ENCODE results near the gene PKP3.
"Not testable (repeated sequence)": the region's sequence is repeated elsewhere in the genome, so short reads cannot be mapped to it uniquely, and the experiment has no call there.

The PKP3 gene

GRCh38 chr11:379205-380094 is 14.6 kb upstream of the PKP3 start:
- no peak for DNase-seq

GRCh38 chr11:380095-380480 is 13.9 kb upstream of the PKP3 start:
- no peak for DNase-seq

GRCh38 chr11:380491-380890 is 13.5 kb upstream of the PKP3 start:
- DNase-seq: no peak

DNA sequence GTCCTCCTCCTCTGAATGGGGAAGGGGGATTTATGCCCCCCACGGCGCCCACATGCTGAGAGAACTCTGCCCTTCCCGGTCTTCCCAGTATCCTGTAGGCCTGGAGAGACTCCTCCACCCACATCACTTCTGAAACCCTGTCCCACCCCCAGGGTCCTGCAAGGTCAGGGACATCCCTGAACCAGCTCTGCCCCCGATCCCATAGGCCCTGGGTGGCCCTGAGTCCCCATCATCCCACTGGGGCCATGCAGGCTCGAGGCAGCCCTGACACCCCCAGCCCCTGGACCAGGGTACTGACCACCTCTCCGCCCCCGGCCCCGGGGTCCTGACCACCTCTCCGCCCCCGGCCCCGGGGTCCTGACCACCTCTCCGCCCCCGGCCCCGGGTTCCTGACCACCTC is 13.0 kb upstream of the PKP3 start:
- no peak for DNase-seq

GRCh38 chr11:381501-382072 is 12.4 kb upstream of the PKP3 start:
- DNase-seq: no peak

GRCh38 chr11:382081-382629 is 11.9 kb upstream of the PKP3 start:
- DNase-seq: no peak

DNA sequence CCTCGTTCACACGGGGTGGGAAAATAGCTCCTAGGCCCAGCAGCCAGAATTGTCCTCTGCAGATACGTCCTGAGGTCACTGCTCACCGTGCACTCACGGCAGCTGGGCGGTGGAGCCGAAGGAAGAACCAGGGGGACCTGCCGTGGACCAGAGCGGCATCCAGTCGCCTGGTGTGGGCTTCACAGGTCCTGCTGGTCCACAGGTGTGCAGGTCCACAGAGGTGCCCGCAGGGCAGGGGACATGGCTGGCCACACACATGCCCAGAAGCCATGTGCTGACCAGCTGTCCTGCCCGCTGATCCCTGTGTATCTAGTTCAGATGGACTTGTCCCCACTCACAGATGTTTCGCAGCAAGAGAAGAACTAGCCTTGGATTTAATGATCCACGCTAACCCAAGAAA is 10.6 kb upstream of the PKP3 start:
- no peak for DNase-seq

GRCh38 chr11:384511-384910 is 9.5 kb upstream of the PKP3 start:
- no peak for DNase-seq

GRCh38 chr11:385594-386351 is 8.2 kb upstream of the PKP3 start:
- DNase-seq: no peak

DNA sequence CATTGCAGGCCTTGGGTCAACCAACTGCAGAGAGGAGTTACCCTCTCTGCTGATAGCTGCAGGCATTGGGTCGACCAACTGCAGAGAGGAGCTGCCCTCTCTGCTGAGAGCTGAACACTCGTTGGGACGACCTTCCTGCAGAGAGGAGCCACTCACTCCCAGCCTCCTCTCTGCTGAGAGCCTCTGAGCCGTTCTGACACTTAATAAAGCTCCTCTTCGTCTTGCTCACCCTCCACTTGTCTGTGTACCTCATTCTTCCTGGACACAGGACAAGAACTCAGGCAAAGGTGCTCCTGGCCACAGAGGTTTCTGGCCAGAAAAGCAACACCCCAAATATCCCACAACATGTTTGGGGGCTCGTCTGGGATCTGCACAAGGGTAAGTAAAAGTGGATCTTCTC is 7.5 kb upstream of the PKP3 start:
- no peak for DNase-seq

- DNase-seq: no peak
Observed at GRCh38 chr11:387193-387793, 6.7 kb upstream of the PKP3 start.

GRCh38 chr11:389369-389768 is 4.6 kb upstream of the PKP3 start:
- DNase-seq: not testable (repeated sequence)

- DNase-seq: no peak
Observed at GRCh38 chr11:390175-390574, 3.8 kb upstream of the PKP3 start.

DNA sequence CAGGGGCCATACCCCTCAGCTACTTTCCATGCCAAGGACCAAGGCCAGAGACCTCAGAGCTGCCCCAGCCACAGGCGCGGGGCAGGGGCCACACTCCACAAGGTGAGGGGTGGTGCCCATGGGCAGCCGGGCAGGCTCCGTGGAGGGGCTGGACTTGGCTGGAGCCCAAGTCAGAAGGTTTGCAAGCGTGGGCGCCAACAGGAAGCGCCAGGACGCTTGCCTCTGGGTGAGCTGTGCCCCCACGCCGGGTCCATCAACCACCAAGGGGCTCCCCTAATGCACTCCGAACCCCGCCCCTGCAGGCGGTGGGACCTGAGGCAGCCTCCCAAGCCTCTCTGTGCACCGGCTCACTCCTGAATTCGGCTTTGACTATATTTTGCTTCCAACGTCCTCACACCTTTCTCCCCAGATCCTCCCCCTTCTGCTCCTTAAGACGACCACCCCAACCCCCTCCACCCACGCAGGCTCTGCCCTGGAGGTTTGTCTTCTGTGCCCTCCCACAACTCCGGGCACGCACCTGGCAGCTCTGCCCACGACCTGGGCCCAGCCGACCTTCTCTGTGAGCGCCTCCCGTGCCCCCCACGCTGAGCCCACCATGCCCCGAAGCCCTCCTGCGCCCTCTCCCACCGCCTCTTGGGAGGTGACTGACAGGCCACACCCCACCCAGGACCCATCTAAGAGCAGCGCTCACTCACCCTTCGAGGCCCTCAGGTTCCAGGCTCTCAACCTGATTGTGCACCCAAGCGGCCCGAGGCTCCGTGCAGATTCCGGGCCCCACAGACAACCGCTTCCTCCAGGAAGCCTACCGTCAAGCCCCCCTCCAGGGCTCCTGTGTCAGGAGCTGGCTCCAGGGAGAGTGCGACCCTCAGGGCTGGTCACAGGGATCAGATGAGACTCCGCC is 2.6 kb upstream of the PKP3 start:
- DNase-seq: no peak

- no peak for DNase-seq
Observed at GRCh38 chr11:392102-392777, 1.8 kb upstream of the PKP3 start.

DNA sequence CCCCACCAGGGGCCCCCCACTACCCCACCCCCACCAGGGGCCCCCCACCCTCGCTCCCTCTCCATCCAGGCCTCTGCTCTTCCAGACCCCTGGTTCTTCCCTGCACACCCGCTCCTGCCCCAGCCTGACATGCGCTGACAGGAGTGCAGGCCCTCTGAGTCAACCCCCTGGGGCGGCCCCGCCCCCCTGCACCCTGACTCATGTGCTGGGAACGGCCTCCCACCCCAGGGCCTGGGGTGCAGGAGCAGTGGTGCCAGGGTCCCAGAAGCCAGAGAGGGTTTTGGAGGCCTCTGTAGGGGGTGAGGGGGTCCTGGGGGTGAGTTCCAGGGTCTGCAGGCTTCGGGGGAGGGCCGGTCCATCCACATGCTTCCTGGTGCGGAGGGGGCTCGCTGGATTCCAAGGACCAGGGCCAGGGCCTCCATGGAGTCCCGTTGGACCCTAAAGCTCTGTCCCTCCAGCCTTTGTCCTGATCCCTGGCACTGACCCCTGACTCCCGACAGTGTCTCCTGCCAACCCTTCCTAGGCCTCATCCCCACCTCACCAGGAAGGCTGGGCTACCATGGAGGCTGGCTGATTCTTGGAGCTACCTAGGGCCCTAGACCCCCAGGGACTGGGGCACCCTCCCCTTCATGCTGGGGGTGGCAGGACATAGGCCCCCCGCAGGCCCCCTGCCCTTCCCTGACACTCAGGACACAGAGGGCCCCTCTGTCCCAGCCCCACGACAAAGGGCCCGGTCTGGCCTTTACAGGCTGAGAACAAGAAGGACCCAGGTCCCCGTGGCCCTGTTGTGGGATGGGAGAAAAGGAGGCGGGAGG is 583 bp upstream of the PKP3 start:
- no peak for DNase-seq

GRCh38 chr11:394858-395655 is 1.0 kb downstream of the PKP3 start:
- DNase-seq: no peak

DNA sequence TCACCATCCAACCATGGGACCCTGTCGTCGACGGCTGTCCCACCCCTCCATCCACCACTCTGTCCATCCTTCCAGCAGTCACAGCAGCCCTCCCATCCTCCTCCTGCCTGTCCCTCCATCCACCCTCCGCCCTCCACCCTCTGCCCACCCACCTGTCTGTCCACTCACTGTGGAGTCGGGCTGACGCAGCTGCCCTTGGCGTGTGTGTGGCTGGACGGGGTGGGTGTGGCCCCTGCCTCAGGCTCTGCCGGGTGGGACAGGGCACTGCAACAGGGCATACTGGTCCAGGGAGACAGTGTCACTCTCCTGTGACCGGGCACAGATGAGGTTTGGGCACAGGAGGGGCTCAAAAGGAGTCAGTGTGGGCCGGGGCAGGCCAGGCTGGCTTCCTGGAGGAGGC is 1.9 kb downstream of the PKP3 start:
- no peak for DNase-seq

DNA sequence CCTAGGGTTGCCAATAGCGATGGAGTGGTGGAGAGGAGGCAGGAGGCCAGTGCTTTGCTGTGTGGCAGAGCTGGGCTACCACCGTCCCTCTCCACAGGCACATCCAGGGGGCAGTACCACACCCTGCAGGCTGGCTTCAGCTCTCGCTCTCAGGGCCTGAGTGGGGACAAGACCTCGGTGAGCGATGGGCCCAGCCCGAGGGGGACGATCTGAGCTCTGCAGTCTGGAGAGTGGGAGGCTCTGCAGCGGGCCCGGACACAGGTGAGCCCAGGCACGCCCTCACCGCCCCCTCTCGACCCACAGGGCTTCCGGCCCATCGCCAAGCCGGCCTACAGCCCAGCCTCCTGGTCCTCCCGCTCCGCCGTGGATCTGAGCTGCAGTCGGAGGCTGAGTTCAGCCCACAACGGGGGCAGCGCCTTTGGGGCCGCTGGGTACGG is 2.5 kb downstream of the PKP3 start:
- no peak for DNase-seq
